KMS-11 (cell line): ENCODE measurements around the gene GDF3.

Source experiments
- H2AFZ ChIP-seq: fragments of 200-600 bp; sonication (generic); 2 replicates; pipeline ENCODE4 v1.6.1; 2016; ENCODE audit warnings: antibody characterized with exemption, mixed run types, low read depth
- H3K27ac ChIP-seq: fragments of 200-600 bp; sonication (generic); 2 replicates; pipeline ENCODE4 v1.6.1; 2016; ENCODE audit warnings: mild to moderate bottlenecking, mixed run types
- H3K27me3 ChIP-seq: fragments of 200-600 bp; sonication (generic); 2 replicates; pipeline ENCODE4 v1.6.1; 2017; ENCODE audit warnings: mild to moderate bottlenecking, low read depth, mixed run types, moderate library complexity; ENCODE audit not compliant: insufficient read depth
- H3K36me3 ChIP-seq: fragments of 200-600 bp; sonication (generic); 2 replicates; pipeline ENCODE4 v1.6.1; 2017; ENCODE audit warnings: mild to moderate bottlenecking, mixed run types; ENCODE audit not compliant: insufficient read depth
- H3K4me1 ChIP-seq: fragments of 200-600 bp; sonication (generic); 2 replicates; pipeline ENCODE4 v1.6.1; 2016; ENCODE audit warnings: mild to moderate bottlenecking, low read depth, mixed run types; ENCODE audit not compliant: poor library complexity, severe bottlenecking
- H3K4me2 ChIP-seq: fragments of 200-600 bp; sonication (generic); 2 replicates; pipeline ENCODE4 v1.7.0; 2016; ENCODE audit warnings: mild to moderate bottlenecking, mixed run types
- H3K4me3 ChIP-seq: fragments of 200-600 bp; sonication (generic); IDR thresholded peaks from 2 replicates; pipeline ENCODE4 v1.6.1; 2017; ENCODE audit warnings: low read depth, low read length, mixed read lengths; ENCODE audit not compliant: insufficient read depth
- H3K79me2 ChIP-seq: fragments of 200-600 bp; sonication (generic); 2 replicates; pipeline ENCODE4 v1.6.1; 2016; ENCODE audit warnings: low read depth, mixed run types; ENCODE audit not compliant: insufficient read depth
- H3K9ac ChIP-seq: fragments of 200-600 bp; sonication (generic); 2 replicates; pipeline ENCODE4 v1.6.1; 2016; ENCODE audit warnings: mild to moderate bottlenecking, mixed run types
- H4K20me1 ChIP-seq: fragments of 200-600 bp; sonication (generic); 2 replicates; pipeline ENCODE4 v1.6.1; 2016; ENCODE audit warnings: mild to moderate bottlenecking, mixed run types; ENCODE audit not compliant: insufficient read depth
- CTCF ChIP-seq: fragments of 200-600 bp; sonication (generic); conservative IDR thresholded peaks from 2 replicates; pipeline ENCODE4 v1.6.1; 2017; ENCODE audit warnings: low read depth, mild to moderate bottlenecking, antibody characterized with exemption, low read length, moderate library complexity, mixed read lengths

The GDF3 gene

GRCh38 chr12:7711133-7711532 is 15.6 kb upstream of the GDF3 start, which contains the start of gene DPPA3:
DPPA3 (plus strand) TSS chr12:7711433; CDS start chr12:7711571, 138 bp downstream.
- H3K4me2 ChIP-seq: no peak within 1 kb of the TSS
- no peak for TF ChIP-seq CTCF

GRCh38 chr12:7709969-7710675 is 14.5 kb upstream of the GDF3 start:
- Histone ChIP-seq H3K27me3 (no peaks in the 10 kb centered on the region), H3K79me2 (no peaks in the 10 kb centered on the region), H3K4me2 (no peak overlapping the region), H2AFZ (no peak overlapping the region), H3K4me1 (no peaks in the 10 kb centered on the region), H4K20me1 (no peaks in the 10 kb centered on the region), H3K4me3 (no peak overlapping the region), H3K36me3 (no peaks in the 10 kb centered on the region), H3K27ac (no peak overlapping the region), H3K9ac (no peak overlapping the region)
- TF ChIP-seq CTCF: no peak

More at GRCh38 chr12:7711133-7711532, 15.6 kb upstream of the GDF3 start, which contains the start of gene DPPA3:
- Histone ChIP-seq H3K9ac (no peak within 1 kb of the TSS), H3K79me2 (no peaks in the 10 kb centered on the region), H2AFZ (no peak within 1 kb of the TSS), H3K27ac (no peak within 1 kb of the TSS), H3K27me3 (no peaks in the 10 kb centered on the region), H3K36me3 (no peaks in the 10 kb centered on the region), H3K4me1 (no peaks in the 10 kb centered on the region), H3K4me3 (no peak within 1 kb of the TSS), H4K20me1 (no peaks in the 10 kb centered on the region)

- no peaks in the 10 kb centered on the region for H3K36me3 ChIP-seq
- H3K4me2 ChIP-seq: no peak overlapping the region
- H4K20me1 ChIP-seq: no peaks in the 10 kb centered on the region
- H3K79me2 ChIP-seq: no peaks in the 10 kb centered on the region
- H3K4me1 ChIP-seq: no peaks in the 10 kb centered on the region
- no peak overlapping the region for H3K9ac ChIP-seq
- H3K27ac ChIP-seq: no peak overlapping the region
- H3K27me3 ChIP-seq: no peaks in the 10 kb centered on the region
- H2AFZ ChIP-seq: no peak overlapping the region
- TF ChIP-seq CTCF: no peak
- H3K4me3 ChIP-seq: no peak overlapping the region
Measured at GRCh38 chr12:7705846-7706245, 10.3 kb upstream of the GDF3 start.

DNA sequence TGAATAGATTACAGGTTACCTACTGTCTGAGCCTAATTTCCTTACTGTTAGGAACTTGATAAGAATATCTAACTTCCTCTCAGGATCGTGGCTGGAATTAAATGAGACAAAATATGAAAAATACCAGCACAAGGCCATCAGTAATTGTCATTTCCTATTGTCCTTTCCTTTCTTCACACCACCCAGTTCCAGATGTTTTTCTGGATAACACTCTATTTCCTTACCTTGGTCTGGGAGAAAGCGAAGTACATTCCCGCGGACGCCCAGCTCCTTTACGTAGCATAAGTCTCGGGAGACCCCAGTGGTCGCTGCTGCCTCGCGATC is 376 bp downstream of the GDF3 start:
- Histone ChIP-seq H3K9ac (no peak overlapping the region), H3K27ac (no peak overlapping the region), H4K20me1 (no peaks in the 10 kb centered on the region), H3K36me3 (no peaks in the 10 kb centered on the region), H2AFZ (no peak overlapping the region), H3K27me3 (no peaks in the 10 kb centered on the region), H3K4me3 (no peak overlapping the region), H3K4me2 (no peak overlapping the region), H3K79me2 (no peaks in the 10 kb centered on the region), H3K4me1 (no peaks in the 10 kb centered on the region)
- TF ChIP-seq CTCF: no peak
